HG03565 (cell line): ENCODE results near the gene TFDP2.

Experiments used
- ATAC-seq: cut with Tn5 transposase; IDR thresholded peaks from one replicate; pipeline ENCODE4 v1.9.1; 2021; ENCODE audit warnings: mild to moderate bottlenecking, moderate library complexity; ENCODE audit not compliant: unreplicated experiment

TFDP2 gene

DNA sequence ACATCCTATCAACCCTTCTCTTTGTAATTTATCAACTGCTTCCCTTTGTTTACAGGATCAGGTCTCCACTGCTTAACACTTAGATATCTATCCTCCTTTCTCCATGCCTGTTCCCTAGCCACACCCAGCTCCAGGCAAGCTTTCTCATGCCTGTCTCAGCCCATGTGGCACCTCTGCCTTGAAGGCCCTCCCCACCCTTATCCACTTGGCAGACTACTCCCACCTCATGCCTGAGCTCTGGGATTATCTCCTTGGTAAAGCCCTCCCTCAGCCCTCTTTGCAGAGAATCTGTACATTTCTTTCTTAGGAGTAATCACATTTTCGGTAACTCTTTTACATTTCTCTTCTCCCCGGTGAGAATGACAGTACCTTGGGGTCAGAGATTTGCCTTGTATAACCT lies 176.9 kb downstream of the TFDP2 start:
- ATAC-seq = no peak

DNA sequence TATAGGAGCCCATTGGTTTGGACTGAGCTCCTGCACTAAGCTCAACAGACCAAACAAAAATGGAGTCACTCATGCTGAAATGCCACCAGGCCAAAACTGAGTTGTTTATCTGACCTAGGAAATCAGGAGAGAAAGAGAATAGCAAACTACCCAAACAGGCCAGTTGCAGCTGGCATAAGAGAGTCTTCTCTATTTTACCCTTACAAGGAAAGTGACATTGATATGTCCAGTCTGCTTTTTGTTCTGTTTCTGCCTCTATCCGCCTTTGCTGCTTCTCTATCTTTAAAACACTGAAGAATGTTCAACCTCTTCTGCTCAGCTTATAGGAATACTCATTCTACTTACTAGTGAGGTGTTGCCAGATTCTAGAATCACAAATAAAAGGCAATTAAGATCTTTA lies 177.8 kb downstream of the TFDP2 start:
- no peak for ATAC-seq

DNA sequence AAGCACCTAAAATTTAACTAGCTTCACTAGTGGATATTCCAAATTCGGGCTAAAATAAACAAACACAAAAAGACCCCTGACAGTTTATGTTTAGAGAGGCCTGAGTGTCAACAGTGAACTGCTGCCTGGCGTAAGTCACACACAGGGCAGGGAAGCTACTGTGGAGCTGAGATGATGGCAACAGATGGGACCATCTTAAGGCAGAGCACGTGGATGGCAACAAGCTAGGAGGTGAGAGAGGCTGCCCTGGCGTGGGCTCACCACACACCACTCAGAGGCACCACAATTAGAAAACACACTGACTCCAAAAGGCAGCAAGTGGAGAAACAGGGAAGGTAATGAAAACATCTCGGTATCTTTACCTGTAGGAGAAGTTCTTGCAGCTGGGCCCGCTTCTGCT lies 179.6 kb downstream of the TFDP2 start:
- no peak for ATAC-seq

DNA sequence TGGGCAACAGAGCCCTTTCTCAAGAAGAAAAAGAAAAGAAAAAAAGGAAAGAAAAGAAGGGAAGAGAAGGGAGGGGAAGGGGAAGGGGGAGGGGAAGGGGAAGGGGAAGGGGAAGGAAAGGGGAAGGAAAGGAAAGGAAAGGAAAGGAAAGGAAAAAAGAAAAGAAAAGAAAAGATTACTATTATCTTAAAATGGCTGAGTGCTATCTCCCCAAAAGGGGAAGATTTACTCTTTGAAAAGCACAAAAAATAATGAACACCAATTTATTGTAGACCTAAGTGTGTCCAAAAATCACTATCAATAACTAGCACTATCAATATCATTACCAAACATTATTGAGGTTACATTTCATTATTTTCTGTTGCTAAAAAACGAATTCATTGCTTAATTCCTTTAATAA lies 183.9 kb downstream of the TFDP2 start:
- no peak for ATAC-seq

DNA sequence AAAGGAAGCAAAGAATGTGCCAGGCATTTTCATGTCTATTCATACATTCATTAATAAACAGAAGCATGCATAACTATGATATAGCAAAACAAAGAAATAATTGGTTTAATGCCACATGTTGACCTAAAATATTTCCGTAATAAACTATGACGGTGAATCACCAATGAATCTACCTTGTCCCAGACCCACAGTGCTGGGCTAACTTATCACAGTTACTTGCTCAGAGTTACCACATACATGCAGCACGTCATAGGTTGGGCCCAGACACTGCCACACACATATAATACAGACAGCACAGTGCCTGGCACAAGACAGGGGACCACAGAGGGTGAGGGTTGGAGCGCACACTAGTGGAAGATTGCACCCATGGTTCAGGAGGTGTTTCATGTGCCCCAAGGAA lies 186.0 kb downstream of the TFDP2 start:
- no peak for ATAC-seq

DNA sequence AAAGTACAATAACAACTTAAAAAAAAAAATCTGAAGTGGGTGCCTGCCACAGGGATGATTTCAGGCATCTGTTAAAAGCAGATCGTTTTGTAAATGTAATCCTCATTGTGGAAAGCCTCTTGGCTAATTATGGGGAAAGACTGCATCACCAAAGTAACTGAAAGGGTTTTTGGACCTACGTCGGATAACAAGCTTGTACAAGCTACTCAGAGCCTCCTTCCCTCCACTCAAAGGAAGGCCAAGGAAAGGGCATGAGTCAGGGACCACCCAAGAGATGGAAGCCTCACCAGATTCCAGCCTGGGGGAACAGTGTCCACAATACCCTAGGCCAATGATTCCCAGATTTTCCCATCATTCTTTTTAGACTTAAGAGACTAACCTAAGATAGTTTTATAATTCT lies 188.6 kb downstream of the TFDP2 start:
- no peak for ATAC-seq

DNA sequence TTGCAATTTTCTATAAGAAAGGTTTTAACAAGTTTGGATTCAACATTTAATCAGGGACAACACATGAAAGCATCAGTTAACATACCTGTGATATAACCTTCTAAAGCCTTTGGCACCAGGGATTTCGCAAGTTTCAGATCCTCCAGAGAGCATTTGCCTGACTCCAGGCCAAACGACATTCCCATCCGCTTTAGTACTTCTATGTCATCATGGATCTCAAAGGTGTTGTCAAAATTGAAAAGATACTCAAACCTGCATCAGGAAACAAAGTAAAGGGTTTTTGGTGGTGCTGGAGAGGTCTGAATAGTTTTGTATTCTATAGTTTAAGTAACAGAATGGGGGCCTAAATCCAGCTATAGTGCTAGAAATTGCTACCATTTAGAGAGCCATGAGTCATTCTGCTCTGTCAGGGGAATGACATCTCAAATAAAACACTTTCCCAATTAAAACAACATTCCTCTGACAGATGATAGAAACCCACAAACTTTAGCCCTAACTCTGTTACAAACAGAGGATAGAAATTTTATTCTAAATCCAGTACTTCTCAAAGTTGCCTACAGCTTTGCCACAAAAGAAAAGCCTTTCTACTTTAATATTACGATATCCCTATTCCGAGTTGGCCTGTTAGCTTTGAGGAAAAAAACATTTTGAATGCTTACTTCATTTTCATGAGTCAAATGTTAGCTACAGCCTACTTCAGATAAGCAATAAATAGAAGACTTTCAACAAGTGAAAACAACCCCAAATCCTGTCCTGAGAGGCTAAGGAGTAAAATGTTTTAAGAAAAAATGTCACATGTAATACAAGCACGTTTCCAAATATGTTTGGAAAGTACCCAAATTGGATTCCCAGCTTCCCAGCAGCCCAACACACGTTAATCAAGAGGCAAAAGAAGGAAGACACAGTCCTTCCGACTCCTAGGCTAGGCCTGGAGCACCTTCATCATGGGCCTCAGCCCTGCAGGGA lies 189.5 kb downstream of the TFDP2 start:
- no peak for ATAC-seq

DNA sequence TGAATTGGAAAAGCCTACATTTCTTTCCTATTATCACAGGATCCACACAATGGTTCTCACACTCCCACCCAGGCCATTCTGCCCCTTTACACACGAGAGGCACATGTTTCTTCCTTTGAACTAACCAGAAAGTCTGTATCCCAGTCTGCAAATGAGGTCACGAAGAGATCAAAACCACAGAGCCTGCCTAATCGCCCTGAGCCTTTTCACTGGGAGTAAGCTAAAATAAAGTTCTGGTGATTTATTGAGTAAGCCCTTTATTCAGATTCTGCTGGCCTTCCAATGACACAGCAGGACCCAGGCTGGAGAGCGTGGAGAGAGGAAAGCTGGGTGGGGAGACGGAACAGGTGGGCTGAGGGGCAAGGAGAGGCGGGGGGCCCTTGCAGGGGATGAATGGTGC lies 194.2 kb downstream of the TFDP2 start:
- no peak for ATAC-seq

DNA sequence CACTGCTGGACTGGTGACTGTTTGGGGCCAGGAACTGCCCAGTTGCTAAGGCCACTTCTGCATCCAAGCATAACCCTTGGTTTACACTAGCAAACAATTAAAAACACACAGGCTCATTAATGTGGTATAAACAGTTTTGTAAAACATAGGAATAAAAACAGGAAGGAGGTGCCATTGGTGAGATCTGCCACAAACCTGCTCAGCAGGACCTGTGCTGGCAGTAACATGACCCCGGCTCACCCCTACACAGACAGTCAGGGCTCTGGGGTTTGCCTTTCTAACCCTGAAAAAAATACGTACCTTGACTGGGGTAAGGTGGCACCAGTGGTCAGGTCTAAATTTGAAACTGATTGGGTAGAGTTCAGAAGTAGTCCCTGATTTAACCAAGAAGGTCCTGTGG lies 196.7 kb downstream of the TFDP2 start:
- no peak for ATAC-seq

DNA sequence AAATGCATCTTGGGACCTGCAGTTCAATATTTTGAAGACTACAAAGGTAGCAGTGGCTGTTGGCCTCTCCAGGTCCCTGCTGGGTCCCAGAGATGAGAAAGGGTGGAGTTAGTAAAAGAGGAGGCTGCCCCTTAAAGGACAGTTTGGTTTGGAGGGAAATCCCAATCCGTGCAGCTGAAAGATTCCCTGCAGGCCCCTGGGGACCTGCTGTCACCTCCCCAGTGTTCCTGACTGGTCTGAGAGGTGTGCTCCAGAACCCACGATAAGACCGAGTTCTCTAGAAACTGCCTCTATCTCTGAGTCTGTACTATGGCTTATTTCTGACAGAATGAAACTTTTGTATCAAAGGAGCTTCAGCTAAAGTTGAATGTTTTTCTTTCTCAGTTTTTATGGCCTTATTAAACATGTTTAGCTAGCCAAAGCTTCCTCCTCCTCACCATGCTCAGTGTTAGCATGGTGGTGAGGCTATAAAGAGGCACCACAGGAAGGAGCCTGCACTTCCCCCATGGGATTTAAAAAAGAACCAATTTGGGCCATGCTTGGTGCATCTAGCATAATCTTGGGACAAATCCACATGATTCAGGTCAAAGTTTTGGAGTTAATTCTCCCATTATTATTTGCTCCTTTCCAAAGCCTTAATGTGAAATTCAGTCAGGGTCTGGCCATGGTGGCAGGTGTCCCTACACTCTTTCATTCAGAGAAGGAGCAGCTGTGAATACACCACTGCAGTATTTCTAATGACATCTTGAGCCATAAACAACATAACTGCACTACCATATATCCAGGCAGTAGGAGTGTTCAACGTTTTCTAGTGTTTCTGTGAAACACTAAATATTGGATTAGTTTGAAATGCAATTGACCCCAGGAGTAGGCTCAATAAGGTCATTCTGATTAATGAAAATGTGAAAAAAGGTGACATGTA lies 198.5 kb downstream of the TFDP2 start:
- ATAC-seq = no peak

DNA sequence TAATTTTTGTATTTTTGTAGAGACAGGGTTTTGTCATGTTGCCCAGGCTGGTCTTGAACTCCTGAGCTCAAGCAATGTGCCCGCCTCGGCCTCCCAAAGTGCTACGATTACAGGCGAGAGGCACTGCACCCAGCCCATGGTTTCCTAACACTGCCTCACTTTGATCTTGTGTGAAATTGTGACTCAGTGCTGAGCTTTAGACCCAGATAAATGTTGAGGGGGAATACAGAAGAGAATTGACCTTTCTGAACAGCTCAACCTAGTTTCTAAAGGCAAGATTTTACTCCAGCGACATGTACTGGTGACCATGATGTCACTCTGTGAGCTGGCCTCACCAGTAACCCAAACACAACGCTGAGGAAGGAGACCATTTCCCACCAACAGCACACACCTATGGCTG lies 199.4 kb downstream of the TFDP2 start:
- no peak for ATAC-seq

DNA sequence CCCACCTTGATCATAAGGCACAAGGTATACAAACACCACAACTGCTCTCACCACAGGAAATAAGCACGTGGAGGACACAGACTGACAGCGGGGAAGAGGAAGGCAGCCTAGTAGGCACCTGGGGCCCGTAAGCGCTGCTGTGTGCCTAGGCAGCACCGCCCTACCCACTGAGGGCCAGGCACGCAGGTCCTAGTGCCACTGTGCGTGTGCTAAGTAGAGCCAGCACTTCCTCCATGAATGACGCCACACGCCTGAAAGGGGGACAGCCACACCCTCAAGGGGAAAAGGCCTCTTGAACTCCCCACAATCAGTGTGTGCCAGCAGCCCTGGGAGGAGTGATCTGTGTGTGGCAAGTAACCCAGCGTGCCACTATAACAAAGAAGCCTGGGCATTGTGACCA lies 199.9 kb downstream of the TFDP2 start:
- no peak for ATAC-seq

DNA sequence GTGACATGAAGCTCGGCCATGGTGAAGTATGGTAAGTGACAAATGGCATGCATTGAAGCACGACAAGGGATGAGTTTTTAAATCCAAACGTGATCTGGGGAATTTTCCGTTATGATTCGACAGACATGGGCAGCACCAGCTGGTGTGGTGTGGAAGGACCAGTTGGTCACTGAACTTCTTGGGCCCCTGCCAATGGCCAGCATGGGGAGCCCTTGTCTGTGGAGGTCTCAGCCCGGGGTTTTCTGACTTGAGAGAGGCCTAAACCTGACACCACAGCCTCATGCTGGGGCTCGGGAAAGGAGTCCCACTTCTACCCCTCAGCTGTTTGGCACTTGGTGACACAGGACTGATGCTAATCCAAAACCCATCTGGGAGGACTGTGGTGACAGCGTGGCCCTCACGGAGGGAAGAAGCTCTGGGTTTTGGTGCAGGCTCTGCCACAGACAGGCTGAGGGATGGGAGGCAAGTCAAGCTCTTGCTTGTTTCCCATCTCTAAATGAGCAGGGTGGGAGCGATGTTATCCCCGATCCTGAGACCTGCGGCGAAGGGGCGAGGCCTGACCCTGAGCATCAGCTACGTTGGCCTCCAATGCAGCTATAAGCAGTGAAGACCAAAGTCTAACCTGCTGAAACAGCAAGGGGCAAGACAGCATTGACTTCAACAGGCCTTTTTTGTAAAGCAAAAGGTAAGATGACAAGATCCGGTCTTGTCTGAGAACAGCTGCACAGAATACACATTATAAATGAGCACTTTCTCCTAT lies 203.4 kb downstream of the TFDP2 start:
- ATAC-seq = no peak

DNA sequence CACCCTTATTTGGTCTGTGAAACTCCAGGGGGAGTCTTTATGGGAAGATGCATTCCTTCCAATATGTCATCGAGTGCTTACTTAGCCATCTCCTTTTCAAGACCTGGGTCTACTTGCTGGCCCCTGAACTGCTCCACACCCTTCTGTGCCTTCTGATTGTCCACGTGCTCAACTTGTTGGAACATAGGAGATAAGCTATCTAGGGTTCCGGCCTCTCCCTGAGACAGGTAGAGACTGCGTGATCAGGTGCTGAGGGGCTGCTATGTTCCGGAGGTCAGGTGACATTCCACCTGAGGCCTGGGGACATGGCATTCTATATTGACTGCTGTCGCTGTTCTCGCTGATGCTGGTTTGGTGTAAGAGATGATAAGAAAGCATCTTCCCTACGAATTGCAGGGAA lies 207.3 kb downstream of the TFDP2 start:
- no peak for ATAC-seq

DNA sequence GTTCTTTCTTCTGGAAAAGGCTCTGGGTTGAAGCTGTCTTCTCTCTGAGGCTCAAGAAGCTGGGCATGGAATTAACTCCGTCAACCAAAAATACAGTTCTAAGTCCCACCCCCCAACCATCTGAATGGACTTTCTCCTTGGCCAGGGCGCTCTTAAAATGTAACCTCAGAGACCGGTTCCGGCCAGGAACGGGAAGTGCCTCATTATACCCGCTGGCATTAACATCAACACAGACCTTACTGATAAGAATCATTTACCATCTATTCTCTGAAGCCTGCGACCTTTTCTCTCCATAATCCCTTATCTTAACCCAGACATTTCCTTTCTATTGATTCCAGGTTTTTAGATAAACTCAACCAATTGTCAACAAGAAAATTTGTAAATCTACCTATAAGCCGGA lies 208.3 kb downstream of the TFDP2 start:
- ATAC-seq = no peak

DNA sequence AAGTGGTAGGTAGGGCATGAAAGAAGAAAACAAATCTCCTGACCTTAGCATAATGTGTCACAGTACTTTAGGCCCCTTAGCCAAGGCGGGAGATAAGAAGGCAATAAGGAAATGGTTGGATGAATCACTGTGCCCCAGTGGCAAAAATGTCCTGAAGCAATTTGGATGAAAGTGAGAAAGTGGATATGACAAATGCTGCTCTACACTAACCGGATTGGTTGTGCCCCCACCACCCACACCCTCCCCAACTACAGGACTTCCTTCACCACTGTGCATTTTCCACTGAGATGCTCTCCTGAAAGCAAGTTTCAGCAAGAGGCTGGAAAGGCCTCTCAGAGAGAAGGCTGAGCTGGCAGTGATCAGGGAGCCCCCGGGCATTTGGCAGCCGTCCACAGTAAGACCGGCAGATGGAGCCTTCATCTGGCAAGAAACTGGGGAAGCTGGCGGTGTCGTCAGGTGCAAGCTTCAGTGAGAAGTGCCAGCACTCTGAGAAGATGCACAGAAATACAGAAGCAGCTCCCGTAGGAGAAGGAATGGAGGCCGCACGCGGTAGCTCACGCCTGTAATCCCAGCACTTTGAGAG lies 209.1 kb downstream of the TFDP2 start:
- no peak for ATAC-seq

DNA sequence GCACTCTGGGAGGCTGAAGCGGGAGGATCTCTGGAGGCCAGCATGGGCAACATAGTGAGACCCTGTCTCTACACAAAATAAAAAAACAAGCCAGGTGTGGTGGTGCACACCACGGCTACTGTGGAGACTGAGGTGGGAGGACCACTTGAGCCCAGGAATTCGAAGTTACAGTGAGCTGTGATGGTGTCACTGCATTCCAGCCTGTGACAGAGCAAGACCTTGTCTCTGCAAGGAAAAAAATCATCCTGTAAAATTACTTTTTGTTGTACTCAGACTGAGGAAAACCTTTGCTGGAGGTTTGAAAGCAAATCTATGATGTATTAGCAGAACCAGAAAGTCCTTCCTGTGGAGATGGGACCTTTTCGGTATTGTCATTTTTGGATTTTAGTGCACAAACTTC lies 209.6 kb downstream of the TFDP2 start:
- ATAC-seq = no peak

DNA sequence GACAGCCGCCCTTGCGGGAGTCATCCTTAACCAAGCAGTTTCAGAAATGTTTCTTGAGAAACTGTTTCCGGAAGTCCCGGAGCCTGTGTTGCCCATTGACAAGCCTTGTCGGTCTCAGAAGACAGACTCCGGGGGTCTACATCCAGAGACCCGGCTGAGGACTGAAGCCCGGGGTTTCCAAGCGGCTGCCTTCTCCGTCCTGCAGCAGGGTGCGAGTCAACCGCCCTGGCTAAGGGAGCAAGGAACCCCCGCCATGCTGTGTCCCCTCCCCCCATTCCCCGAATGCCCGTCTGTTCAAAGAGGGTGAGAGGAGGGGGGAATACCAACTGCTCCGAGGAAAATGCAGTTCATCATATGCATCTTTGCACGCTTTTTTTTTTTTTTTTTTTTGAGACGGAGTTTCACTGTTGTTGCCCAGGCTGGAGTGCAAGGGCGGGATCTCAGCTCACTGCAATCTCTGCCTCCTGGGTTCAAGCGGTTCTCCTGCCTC lies 211.3 kb downstream of the TFDP2 start:
- ATAC-seq = no peak

DNA sequence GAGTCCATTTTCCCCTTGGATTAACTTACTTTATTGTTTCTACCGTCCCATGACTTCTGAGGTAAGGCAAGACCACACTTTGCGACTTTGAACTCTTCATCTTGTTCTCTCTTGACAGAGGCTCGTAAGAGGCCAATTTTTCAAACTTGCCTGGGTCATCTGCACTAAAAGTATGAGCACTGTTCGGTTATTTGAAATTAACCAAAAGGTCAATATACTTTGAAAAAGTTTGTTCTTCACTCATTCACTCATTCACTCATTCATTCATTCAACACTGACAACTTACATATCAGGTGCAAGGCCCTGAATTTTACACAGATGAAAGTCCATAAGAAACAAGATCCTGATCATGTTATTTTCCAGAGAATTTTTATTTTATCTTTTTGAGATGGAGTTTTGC lies 215.0 kb downstream of the TFDP2 start:
- ATAC-seq = no peak

DNA sequence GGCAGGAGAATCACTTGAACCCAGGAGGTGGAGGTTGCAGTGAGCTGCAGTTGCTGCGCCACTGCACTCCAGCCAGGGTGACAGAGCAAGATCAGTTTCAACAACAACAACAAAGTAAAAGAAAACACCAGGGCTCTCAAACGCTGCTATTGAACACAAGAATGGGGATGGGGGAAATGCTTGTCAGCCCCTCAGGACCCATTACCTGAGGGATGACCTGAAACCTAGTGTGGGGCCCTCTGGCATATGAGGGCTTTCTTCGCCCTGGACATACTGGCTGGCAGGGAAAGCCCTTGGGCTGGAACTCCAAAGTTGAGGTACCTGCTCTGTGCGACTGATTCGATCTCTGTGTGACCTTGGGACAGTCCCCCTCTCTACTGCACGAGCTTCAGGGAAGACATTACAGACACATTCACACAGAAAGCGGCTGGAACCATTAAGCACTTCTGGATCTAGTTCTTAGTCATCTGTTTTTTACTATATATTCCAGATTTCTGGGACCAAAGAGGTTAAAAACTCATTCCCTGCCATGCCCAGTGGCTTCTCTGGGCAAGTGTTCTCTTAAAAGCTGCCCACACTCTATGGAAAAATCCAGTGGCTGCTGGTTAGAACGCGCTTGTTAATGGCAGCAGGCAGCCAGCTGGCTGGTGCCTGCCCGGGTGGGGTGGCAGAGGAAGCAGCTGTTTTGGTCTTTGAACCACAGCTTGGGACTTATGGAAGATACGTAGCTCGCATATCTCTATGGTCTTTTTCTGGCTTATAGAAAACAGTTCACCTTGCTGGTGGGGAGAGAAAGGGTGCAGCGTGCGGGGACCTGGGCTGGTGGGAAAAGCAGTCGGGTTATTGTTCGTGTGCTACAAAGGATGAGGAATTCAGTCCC lies 215.7 kb downstream of the TFDP2 start:
- ATAC-seq = no peak
